ENCODE results near the gene RNASEL. TPM values are rescaled to one million over a fixed set of nuclear protein-coding genes. Genes with fewer than 3 reads are reported as not detected.

RNASEL gene
- total and polyA plus RNA-seq, 5 donors from 2014 or later, result 6.2 to 10.5 (median 9.1) TPM

GRCh38 chr1:182584746-182585145, 4.3 kb downstream of the RNASEL start:
- H3K9me3 Mint-ChIP-seq, result no peaks in the 10 kb centered on the region
- H3K4me1 Mint-ChIP-seq, result peaks cover 22 to 87% (median 72%) of the 10 kb centered on the region in 4 donors
- Histone ChIP-seq H3K4me3 (ENCODE audit: low read depth, low read length) (peak overlapping the region; percentile 66), H3K27ac (ENCODE audit: insufficient read depth, low read length, poor library complexity, severe bottlenecking) (no peak overlapping the region), H3K36me3 (ENCODE audit: control insufficient read depth, insufficient read depth, low read length) (peaks cover 46% of the 10 kb centered on the region), H3K4me1 (ENCODE audit: control insufficient read depth, insufficient read depth, low read length, poor library complexity, severe bottlenecking) (peaks cover 46% of the 10 kb centered on the region), H3K27me3 (ENCODE audit: control insufficient read depth, insufficient read depth, low read length) (no peaks in the 10 kb centered on the region), H3K9me3 (ENCODE audit: control insufficient read depth in 2 of 2, low read length in 2 of 2) (no peaks in the 10 kb centered on the region)
- DNase-seq (no peak), ATAC-seq (ENCODE audit: low read depth in 2 of 2) (no peak)
- H3K36me3 Mint-ChIP-seq, result peaks cover 61% of the 10 kb centered on the region
- H3K27ac Mint-ChIP-seq, result peak overlapping the region in 2 of 3 donors; percentile 47 to 79
- peak overlapping the region; percentile 50 to 94 (median 80) for H3K4me3 Mint-ChIP-seq
- no peaks in the 10 kb centered on the region for H3K27me3 Mint-ChIP-seq

GRCh38 chr1:182580736-182581135, 8.3 kb downstream of the RNASEL start:
- Mint-ChIP-seq H3K36me3 (peaks cover 76% of the 10 kb centered on the region), H3K27me3 (no peaks in the 10 kb centered on the region), H3K4me3 (no peak overlapping the region), H3K9me3 (peaks cover 0 to 1% (median 0%) of the 10 kb centered on the region in 7 donors), H3K4me1 (peaks cover 22 to 78% (median 67%) of the 10 kb centered on the region in 4 donors), H3K27ac (no peak overlapping the region)
- Histone ChIP-seq H3K36me3 (ENCODE audit: control insufficient read depth, insufficient read depth, low read length) (peaks cover 80% of the 10 kb centered on the region), H3K4me3 (ENCODE audit: low read depth, low read length) (no peak overlapping the region), H3K27me3 (ENCODE audit: control insufficient read depth, insufficient read depth, low read length) (no peaks in the 10 kb centered on the region), H3K4me1 (ENCODE audit: control insufficient read depth, insufficient read depth, low read length, poor library complexity, severe bottlenecking) (peaks cover 37% of the 10 kb centered on the region), H3K27ac (ENCODE audit: insufficient read depth, low read length, poor library complexity, severe bottlenecking) (no peak overlapping the region), H3K9me3 (ENCODE audit: control insufficient read depth in 2 of 2, low read length in 2 of 2) (no peaks in the 10 kb centered on the region)
- ATAC-seq (ENCODE audit: low read depth in 2 of 2) (no peak), DNase-seq (no peak)

GRCh38 chr1:182575540-182576149, 13.4 kb downstream of the RNASEL start:
- ATAC-seq (ENCODE audit: low read depth in 2 of 2) (no peak), DNase-seq (no peak)
- peaks cover 62% of the 10 kb centered on the region for H3K36me3 Mint-ChIP-seq

GRCh38 chr1:182574156-182574555, 14.9 kb downstream of the RNASEL start:
- H3K27ac Mint-ChIP-seq, result no peak overlapping the region
- no peaks in the 10 kb centered on the region for H3K27me3 Mint-ChIP-seq
- H3K4me1 ChIP-seq (ENCODE audit: control insufficient read depth, insufficient read depth, low read length, poor library complexity, severe bottlenecking), result no peaks in the 10 kb centered on the region
- peaks cover 0 to 1% (median 0%) of the 10 kb centered on the region in 7 donors for H3K9me3 Mint-ChIP-seq
- no peak overlapping the region for H3K4me3 Mint-ChIP-seq
- H3K27ac ChIP-seq (ENCODE audit: insufficient read depth, low read length, poor library complexity, severe bottlenecking), result no peak overlapping the region
- no peaks in the 10 kb centered on the region for H3K9me3 ChIP-seq (ENCODE audit: control insufficient read depth in 2 of 2, low read length in 2 of 2)
- H3K4me3 ChIP-seq (ENCODE audit: low read depth, low read length), result no peak overlapping the region
- H3K36me3 ChIP-seq (ENCODE audit: control insufficient read depth, insufficient read depth, low read length), result peaks cover 61% of the 10 kb centered on the region
- ATAC-seq (ENCODE audit: low read depth in 2 of 2) (no peak), DNase-seq (no peak)
- H3K36me3 Mint-ChIP-seq, result peaks cover 48% of the 10 kb centered on the region
- peaks cover 6 to 19% (median 17%) of the 10 kb centered on the region in 4 donors for H3K4me1 Mint-ChIP-seq
- H3K27me3 ChIP-seq (ENCODE audit: control insufficient read depth, insufficient read depth, low read length), result no peaks in the 10 kb centered on the region

More at GRCh38 chr1:182575540-182576149, 13.4 kb downstream of the RNASEL start:
- no peak overlapping the region for H3K27ac Mint-ChIP-seq
- peaks cover 0 to 1% (median 0%) of the 10 kb centered on the region in 7 donors for H3K9me3 Mint-ChIP-seq
- H3K4me3 Mint-ChIP-seq, result no peak overlapping the region
- H3K27me3 ChIP-seq (ENCODE audit: control insufficient read depth, insufficient read depth, low read length), result no peaks in the 10 kb centered on the region
- H3K4me1 Mint-ChIP-seq, result peaks cover 9 to 33% (median 27%) of the 10 kb centered on the region in 4 donors
- no peak overlapping the region for H3K27ac ChIP-seq (ENCODE audit: insufficient read depth, low read length, poor library complexity, severe bottlenecking)
- H3K4me3 ChIP-seq (ENCODE audit: low read depth, low read length), result no peak overlapping the region
- H3K36me3 ChIP-seq (ENCODE audit: control insufficient read depth, insufficient read depth, low read length), result peaks cover 76% of the 10 kb centered on the region
- H3K4me1 ChIP-seq (ENCODE audit: control insufficient read depth, insufficient read depth, low read length, poor library complexity, severe bottlenecking), result no peaks in the 10 kb centered on the region
- no peaks in the 10 kb centered on the region for H3K9me3 ChIP-seq (ENCODE audit: control insufficient read depth in 2 of 2, low read length in 2 of 2)
- H3K27me3 Mint-ChIP-seq, result no peaks in the 10 kb centered on the region

- Mint-ChIP-seq H3K36me3 (peaks cover 27% of the 10 kb centered on the region), H3K4me1 (no peaks in the 10 kb centered on the region)
- no peaks in the 10 kb centered on the region for H3K9me3 ChIP-seq (ENCODE audit: control insufficient read depth in 2 of 2, low read length in 2 of 2)
Measured at GRCh38 chr1:182570611-182570970, 18.5 kb downstream of the RNASEL start.

GRCh38 chr1:182569939-182570610, 19.0 kb downstream of the RNASEL start:
- Histone ChIP-seq H3K36me3 (ENCODE audit: control insufficient read depth, insufficient read depth, low read length) (peaks cover 26% of the 10 kb centered on the region), H3K9me3 (ENCODE audit: control insufficient read depth in 2 of 2, low read length in 2 of 2) (no peaks in the 10 kb centered on the region), H3K4me3 (ENCODE audit: low read depth, low read length) (no peak overlapping the region), H3K27ac (ENCODE audit: insufficient read depth, low read length, poor library complexity, severe bottlenecking) (no peak overlapping the region), H3K27me3 (ENCODE audit: control insufficient read depth, insufficient read depth, low read length) (no peaks in the 10 kb centered on the region), H3K4me1 (ENCODE audit: control insufficient read depth, insufficient read depth, low read length, poor library complexity, severe bottlenecking) (no peaks in the 10 kb centered on the region)
- no peak for DNase-seq
- Mint-ChIP-seq H3K36me3 (peaks cover 22% of the 10 kb centered on the region), H3K4me1 (no peaks in the 10 kb centered on the region), H3K4me3 (no peak overlapping the region), H3K9me3 (no peaks in the 10 kb centered on the region), H3K27ac (no peak overlapping the region), H3K27me3 (no peaks in the 10 kb centered on the region)
- ATAC-seq (ENCODE audit: low read depth in 2 of 2), result no peak

More at GRCh38 chr1:182570611-182570970, 18.5 kb downstream of the RNASEL start:
- H3K27me3 Mint-ChIP-seq, result no peaks in the 10 kb centered on the region
- DNase-seq (no peak), ATAC-seq (ENCODE audit: low read depth in 2 of 2) (no peak)
- no peaks in the 10 kb centered on the region for H3K9me3 Mint-ChIP-seq
- Histone ChIP-seq H3K4me3 (ENCODE audit: low read depth, low read length) (no peak overlapping the region), H3K36me3 (ENCODE audit: control insufficient read depth, insufficient read depth, low read length) (peaks cover 31% of the 10 kb centered on the region), H3K27ac (ENCODE audit: insufficient read depth, low read length, poor library complexity, severe bottlenecking) (no peak overlapping the region), H3K4me1 (ENCODE audit: control insufficient read depth, insufficient read depth, low read length, poor library complexity, severe bottlenecking) (no peaks in the 10 kb centered on the region), H3K27me3 (ENCODE audit: control insufficient read depth, insufficient read depth, low read length) (no peaks in the 10 kb centered on the region)
- no peak overlapping the region for H3K27ac Mint-ChIP-seq
- H3K4me3 Mint-ChIP-seq, result no peak overlapping the region

GRCh38 chr1:182568647-182569284, 20.3 kb downstream of the RNASEL start:
- Mint-ChIP-seq H3K4me3 (no peak overlapping the region), H3K27ac (no peak overlapping the region), H3K36me3 (peaks cover 14% of the 10 kb centered on the region), H3K9me3 (no peaks in the 10 kb centered on the region), H3K27me3 (no peaks in the 10 kb centered on the region), H3K4me1 (no peaks in the 10 kb centered on the region)
- Histone ChIP-seq H3K4me1 (ENCODE audit: control insufficient read depth, insufficient read depth, low read length, poor library complexity, severe bottlenecking) (no peaks in the 10 kb centered on the region), H3K4me3 (ENCODE audit: low read depth, low read length) (no peak overlapping the region), H3K27ac (ENCODE audit: insufficient read depth, low read length, poor library complexity, severe bottlenecking) (no peak overlapping the region), H3K36me3 (ENCODE audit: control insufficient read depth, insufficient read depth, low read length) (peaks cover 13% of the 10 kb centered on the region), H3K9me3 (ENCODE audit: control insufficient read depth in 2 of 2, low read length in 2 of 2) (no peaks in the 10 kb centered on the region), H3K27me3 (ENCODE audit: control insufficient read depth, insufficient read depth, low read length) (no peaks in the 10 kb centered on the region)
- no peak for DNase-seq
- ATAC-seq (ENCODE audit: low read depth in 2 of 2), result no peak
